ENCODE results near the gene SPATA16. TPM values are rescaled to one million over a fixed set of nuclear protein-coding genes. Genes with fewer than 3 reads are reported as not detected.

SPATA16 gene
- total RNA-seq, 2 donors from 2014 or later = not detected

DNA sequence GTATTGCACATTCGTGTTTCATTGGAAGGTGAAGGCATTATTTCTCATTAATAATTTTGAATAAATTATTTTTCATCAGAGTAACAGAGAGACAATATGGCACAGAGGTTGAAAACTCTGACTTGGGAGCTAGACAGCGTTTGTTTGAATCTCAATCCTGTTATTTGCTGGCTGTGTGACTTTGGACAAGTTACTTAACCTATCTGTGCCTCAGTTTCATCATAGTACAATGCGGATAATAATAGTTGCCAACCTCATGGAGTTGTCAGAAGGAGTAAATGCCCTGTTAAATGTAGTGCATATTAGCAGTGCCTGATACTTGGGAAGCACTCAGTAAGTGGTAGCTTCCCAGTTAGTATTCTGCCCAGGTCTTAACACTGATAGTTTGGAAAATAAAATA, 151.7 kb downstream of the SPATA16 start:
- Mint-ChIP-seq H3K36me3 (ENCODE audit: low read depth) (no peaks in the 10 kb centered on the region), H3K27me3 (ENCODE audit: insufficient read depth) (no peaks in the 10 kb centered on the region), H3K27ac (no peak overlapping the region), H3K9me3 (no peaks in the 10 kb centered on the region), H3K4me1 (peaks cover 2% of the 10 kb centered on the region), H3K4me3 (no peak overlapping the region)
- Histone ChIP-seq H3K9ac (ENCODE audit: extremely low read depth, low read length, poor library complexity, severe bottlenecking) (no peak overlapping the region), H3K27me3 (ENCODE audit: control insufficient read depth, insufficient read depth, low read length, poor library complexity, severe bottlenecking) (no peaks in the 10 kb centered on the region), H3K9me3 (ENCODE audit: control insufficient read depth, low read length) (no peaks in the 10 kb centered on the region), H3K4me1 (ENCODE audit: control insufficient read depth, insufficient read depth, low read length) (no peaks in the 10 kb centered on the region), H3K4me3 (ENCODE audit: low read length) (no peak overlapping the region), H3K36me3 (ENCODE audit: control insufficient read depth, insufficient read depth, low read length) (no peaks in the 10 kb centered on the region), H3K27ac (ENCODE audit: low read depth, low read length) (no peak overlapping the region)
- WGBS, 2 experiments (ENCODE audit: insufficient coverage in 1 of 2, insufficient read length in 1 of 2) = 95 to 100% methylated on average over 2 to 3 of the region's 3 CpGs
- DNase-seq = no peak
- TF ChIP-seq, protein P1, sequence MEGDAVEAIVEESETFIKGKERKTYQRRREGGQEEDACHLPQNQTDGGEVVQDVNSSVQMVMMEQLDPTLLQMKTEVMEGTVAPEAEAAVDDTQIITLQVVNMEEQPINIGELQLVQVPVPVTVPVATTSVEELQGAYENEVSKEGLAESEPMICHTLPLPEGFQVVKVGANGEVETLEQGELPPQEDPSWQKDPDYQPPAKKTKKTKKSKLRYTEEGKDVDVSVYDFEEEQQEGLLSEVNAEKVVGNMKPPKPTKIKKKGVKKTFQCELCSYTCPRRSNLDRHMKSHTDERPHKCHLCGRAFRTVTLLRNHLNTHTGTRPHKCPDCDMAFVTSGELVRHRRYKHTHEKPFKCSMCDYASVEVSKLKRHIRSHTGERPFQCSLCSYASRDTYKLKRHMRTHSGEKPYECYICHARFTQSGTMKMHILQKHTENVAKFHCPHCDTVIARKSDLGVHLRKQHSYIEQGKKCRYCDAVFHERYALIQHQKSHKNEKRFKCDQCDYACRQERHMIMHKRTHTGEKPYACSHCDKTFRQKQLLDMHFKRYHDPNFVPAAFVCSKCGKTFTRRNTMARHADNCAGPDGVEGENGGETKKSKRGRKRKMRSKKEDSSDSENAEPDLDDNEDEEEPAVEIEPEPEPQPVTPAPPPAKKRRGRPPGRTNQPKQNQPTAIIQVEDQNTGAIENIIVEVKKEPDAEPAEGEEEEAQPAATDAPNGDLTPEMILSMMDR (conservative IDR thresholded peaks at IDR 0.05) = no peak

DNA sequence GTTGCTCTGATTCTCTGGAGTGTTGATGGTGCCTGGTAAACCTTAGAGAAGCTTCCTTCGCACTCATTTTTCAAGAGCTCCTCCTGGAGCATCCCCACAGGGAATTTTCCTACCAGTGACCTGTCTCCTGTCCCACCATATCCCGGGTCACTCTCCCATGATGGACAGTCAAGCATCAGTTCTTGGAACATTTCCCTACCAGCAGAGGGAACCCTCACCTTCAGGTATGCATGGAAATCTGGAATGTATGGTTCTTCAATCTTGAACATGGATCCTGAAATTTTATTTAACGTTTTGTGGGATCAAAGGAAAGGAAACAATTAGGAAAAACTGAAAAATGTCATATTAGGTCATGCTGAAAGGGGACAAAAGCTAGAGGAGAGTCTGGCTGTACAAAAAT, 153.8 kb downstream of the SPATA16 start:
- no peak overlapping the region for H3K27ac ChIP-seq (ENCODE audit: low read depth, low read length)
- Mint-ChIP-seq H3K27me3 (ENCODE audit: insufficient read depth) (no peaks in the 10 kb centered on the region), H3K27ac (no peak overlapping the region), H3K4me3 (no peak overlapping the region), H3K9me3 (no peaks in the 10 kb centered on the region), H3K4me1 (no peaks in the 10 kb centered on the region), H3K36me3 (ENCODE audit: low read depth) (no peaks in the 10 kb centered on the region)
- no peaks in the 10 kb centered on the region for H3K4me1 ChIP-seq (ENCODE audit: control insufficient read depth, insufficient read depth, low read length)
- no peaks in the 10 kb centered on the region for H3K36me3 ChIP-seq (ENCODE audit: control insufficient read depth, insufficient read depth, low read length)
- TF ChIP-seq, protein P1 (conservative IDR thresholded peaks at IDR 0.05) = peak; percentile 82
- DNase-seq = peak; percentile 72
- H3K27me3 ChIP-seq (ENCODE audit: control insufficient read depth, insufficient read depth, low read length, poor library complexity, severe bottlenecking) = no peaks in the 10 kb centered on the region
- WGBS, 2 experiments (ENCODE audit: insufficient coverage in 1 of 2, insufficient read length in 1 of 2) = 46 to 52% methylated on average over 2 to 3 of the region's 3 CpGs
- H3K4me3 ChIP-seq (ENCODE audit: low read length) = no peak overlapping the region
- no peaks in the 10 kb centered on the region for H3K9me3 ChIP-seq (ENCODE audit: control insufficient read depth, low read length)
- H3K9ac ChIP-seq (ENCODE audit: extremely low read depth, low read length, poor library complexity, severe bottlenecking) = no peak overlapping the region

DNA sequence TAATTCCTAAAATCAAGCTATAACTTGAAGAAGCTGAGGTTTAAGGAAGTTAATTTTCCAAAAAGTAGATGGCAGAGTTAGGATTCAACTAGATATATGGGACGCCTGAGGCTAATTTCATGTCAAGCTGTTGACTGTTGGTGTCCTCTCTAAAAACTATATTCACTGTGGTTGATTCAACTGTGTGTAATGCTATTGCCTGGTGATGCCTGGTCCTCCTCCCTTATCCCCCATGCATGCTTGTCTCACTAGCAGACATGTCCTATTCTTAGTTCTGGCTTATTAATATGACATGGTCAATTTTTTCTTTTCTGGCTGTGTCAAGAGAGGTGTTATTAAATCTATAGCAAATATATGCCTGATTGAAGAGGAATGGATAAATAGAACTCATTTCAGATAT, 156.1 kb downstream of the SPATA16 start:
- no peak overlapping the region for H3K4me3 ChIP-seq (ENCODE audit: low read length)
- no peaks in the 10 kb centered on the region for H3K27me3 Mint-ChIP-seq (ENCODE audit: insufficient read depth)
- no peaks in the 10 kb centered on the region for H3K4me1 Mint-ChIP-seq
- DNase-seq = no peak
- no peak overlapping the region for H3K27ac ChIP-seq (ENCODE audit: low read depth, low read length)
- no peak overlapping the region for H3K9ac ChIP-seq (ENCODE audit: extremely low read depth, low read length, poor library complexity, severe bottlenecking)
- no peaks in the 10 kb centered on the region for H3K27me3 ChIP-seq (ENCODE audit: control insufficient read depth, insufficient read depth, low read length, poor library complexity, severe bottlenecking)
- 83 to 94% methylated on average over 1 of the region's 1 CpG for WGBS, 2 experiments (ENCODE audit: insufficient coverage in 1 of 2, insufficient read length in 1 of 2)
- TF ChIP-seq, protein P1 (conservative IDR thresholded peaks at IDR 0.05) = no peak
- no peaks in the 10 kb centered on the region for H3K36me3 ChIP-seq (ENCODE audit: control insufficient read depth, insufficient read depth, low read length)
- no peaks in the 10 kb centered on the region for H3K36me3 Mint-ChIP-seq (ENCODE audit: low read depth)
- no peaks in the 10 kb centered on the region for H3K9me3 Mint-ChIP-seq
- no peaks in the 10 kb centered on the region for H3K4me1 ChIP-seq (ENCODE audit: control insufficient read depth, insufficient read depth, low read length)
- no peak overlapping the region for H3K27ac Mint-ChIP-seq
- no peak overlapping the region for H3K4me3 Mint-ChIP-seq
- H3K9me3 ChIP-seq (ENCODE audit: control insufficient read depth, low read length) = no peaks in the 10 kb centered on the region

All from endodermal cell (in vitro differentiated cells).